Ecto neural progenitor cell (in vitro differentiated cells): ENCODE results near the gene GPC6.

Source experiments
- DNase-seq: peaks from one replicate; pipeline ENCODE4 v3.0.0-alpha.2; 2018; ENCODE audit warnings: low spot score

Gene GPC6

GRCh38 chr13:94353167-94353710, 1126.6 kb downstream of the GPC6 start:
- DNase-seq, result no peak

- no peak for DNase-seq
Measured at GRCh38 chr13:94359875-94360274, 1133.3 kb downstream of the GPC6 start.

DNA sequence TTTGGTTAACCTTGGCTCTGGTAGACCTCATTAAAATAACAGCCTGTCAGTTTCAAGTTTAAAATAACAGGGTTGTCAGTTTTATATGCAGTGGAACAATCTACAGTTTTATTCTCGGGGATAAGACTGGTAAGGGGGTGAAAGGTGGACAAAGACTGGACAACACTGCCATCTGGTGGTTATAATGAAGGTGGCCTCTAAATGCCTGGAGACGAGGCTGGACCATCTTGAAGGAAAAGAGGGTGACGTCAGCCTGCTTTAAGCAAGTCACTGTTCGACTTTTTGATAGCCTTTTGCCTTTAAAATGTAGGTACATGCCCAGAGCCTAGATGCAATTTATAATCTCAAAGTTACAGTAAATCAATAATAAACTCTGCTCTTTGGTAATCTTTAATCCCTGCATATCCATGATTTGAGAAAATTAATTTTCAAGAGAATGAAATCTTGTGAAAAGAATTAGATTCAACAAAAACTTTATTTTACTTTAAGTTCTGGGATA, 1135.9 kb downstream of the GPC6 start:
- DNase-seq, result peak; percentile 68

DNA sequence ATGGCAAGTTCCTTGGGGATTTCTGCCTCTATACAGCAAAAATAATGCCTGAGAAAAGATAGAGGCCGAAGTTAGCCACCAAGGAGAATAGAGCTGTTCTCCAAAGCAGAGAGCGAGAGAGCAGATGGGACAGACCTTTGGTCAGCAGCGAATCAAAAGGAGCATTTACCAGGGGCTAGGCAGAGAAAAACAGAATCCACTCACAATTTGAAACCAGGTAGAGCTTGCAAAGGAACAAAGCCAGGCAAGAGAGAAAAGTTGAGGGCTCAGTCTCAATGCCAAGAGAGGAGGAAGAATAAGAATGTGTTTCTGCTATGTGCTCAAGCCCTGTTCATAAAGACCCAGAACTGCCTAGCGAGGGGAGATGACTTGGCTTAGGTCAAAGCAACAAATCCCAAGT, 1140.1 kb downstream of the GPC6 start:
- no peak for DNase-seq

GRCh38 chr13:94369972-94370436, 1143.4 kb downstream of the GPC6 start:
- DNase-seq, result no peak

DNA sequence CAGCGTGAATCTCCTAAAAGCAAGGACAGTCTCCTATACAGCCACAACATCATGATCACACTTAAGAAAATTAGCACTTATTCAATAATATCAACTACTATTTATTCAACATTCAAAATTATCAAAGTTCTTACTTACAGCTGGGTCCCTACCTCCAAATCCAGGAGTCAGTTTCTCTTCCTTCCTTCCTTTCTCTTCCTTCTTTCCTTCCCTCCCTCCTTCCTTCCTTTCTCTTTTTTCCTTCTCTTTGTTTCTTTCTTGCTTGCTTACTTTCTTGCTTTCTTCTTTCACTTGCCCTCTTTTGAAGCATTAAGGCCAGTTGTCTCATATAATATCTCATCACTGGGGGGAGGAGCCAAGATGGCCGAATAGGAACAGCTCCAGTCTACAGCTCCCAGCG, 1145.2 kb downstream of the GPC6 start:
- no peak for DNase-seq

GRCh38 chr13:94382517-94382916, 1155.9 kb downstream of the GPC6 start:
- no peak for DNase-seq

- DNase-seq, result no peak
Measured at GRCh38 chr13:94382960-94383359, 1156.4 kb downstream of the GPC6 start.

GRCh38 chr13:94384231-94384905, 1157.8 kb downstream of the GPC6 start:
- DNase-seq, result no peak

DNA sequence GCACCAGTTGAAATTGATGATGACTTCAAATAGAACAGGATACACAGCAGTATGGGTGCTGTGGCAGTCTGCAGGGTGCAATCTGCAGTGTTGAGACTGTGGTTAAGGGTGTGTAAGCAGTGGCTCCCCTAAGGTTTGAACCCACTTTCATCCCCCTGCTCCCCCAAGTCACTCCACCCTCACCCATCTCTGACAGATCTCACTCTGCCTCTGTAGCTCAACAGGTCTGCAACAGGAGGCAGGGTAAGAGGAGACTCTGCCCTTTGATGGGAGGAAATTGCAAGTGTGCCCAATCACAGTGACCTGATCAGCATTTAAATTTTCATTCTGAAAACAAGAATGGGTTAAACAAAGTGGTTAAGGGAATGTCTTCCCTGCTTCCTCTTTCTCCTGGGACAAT, 1160.4 kb downstream of the GPC6 start:
- DNase-seq, result no peak

DNA sequence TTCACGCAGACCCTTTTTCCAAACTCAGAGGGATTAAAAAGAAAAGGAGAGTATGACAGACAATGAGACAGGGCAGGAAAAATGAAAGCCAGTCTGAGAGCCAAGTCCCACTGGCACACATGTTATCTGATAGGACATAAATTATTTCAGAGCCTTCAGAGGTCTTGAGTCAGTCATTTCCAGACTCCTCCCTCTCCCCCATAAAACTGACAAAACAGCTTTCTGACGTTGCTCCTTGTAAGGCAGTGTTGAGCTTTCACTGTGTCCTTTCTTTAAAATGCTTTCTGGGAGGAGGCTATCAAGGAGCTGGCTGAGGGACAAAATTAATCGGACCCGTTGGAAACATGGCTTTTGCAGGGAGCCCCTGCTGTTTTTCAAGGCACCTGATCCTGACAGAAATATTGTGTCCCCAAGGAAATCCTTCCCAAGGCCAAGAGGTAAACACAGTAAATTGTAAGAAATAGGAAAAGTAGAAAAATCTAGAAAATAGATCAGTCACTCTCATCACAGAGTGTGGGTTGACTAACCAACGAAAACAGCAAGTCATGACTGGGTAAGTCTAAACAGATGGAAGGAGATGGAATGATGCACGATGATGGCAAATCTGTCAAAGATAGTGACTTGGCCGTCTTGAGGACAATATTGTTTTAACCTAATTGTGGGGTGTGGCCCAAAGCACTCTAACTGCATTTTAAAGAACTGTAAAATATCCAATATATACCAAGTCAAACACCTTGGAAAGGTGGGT, 1163.2 kb downstream of the GPC6 start:
- no peak for DNase-seq

DNA sequence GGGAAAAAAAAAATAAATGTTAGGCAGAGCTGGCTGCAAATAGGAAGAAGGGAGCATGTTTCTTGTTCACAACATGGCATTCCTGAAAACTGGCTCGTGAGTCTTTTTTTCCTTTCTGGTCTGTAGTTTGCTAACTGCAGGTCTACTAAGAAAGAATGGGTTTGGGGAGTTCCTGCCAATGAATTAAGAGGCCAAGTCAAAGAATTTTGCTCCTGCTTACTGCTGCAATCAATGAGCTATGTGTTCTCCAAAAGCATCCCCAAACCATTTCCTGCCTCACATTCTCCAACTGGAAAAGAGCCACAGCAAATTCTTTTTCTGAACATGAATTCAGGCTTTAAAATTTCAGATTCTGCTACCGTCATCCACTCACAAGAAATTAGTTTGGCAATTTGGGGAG, 1164.3 kb downstream of the GPC6 start:
- DNase-seq, result no peak

DNA sequence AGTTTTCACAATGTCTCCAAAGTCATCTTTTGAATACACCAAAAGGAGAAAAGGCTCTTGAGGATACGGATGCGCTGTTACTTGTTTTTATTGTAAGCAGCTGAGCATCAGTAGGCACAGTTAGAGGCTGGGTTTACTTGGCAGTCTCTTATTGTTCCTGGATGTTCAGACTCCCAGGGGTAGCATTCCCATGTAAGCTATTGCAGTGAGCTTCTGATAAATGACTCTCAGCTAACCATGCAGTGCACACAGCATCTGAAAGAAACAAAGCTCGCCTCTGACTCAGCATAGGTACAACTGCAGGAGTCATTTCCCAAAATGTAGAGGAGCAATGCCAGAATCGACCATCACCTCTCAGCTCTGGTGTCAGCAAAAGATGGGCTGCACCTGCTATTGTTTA, 1168.1 kb downstream of the GPC6 start:
- no peak for DNase-seq

DNA sequence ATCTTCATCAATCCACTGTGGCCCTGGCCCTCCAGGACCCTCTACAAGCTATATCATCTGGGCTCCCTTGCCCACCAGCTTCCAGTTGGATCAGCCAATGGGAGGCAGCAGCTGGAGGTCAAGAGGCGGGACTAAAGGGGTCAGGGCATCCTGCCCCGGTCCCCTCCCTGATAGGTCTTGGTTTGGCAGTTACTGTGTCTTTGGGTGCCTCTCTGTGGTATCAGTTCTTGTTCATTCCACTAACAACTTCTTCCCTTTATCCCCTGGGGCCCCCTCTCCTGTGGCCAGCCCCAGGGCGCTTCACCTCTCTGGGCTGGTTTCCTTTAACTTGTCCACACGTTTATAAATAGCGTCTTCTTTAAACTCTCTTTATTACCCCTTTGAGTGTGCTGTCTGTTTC, 1169.3 kb downstream of the GPC6 start:
- DNase-seq, result no peak

- no peak for DNase-seq
Measured at GRCh38 chr13:94399812-94400211, 1173.2 kb downstream of the GPC6 start.

DNA sequence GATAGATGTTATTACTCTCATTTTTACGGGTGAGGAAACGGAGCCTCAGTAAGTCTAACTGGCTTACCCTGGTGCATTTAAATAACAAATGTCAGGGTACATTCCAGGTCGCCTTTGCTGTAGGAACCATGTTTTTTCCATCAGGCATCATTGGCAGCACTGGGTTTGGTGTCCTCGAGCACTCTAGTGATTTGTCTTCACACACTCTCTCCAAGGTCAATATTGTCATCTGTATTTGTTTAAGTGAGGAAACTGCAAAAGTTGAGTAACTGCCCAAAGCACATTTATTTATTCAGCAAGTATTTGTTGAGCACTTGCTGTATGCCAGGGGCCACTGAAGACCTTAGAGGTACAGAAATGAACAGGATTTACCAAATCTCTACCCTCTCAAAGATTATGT, 1174.3 kb downstream of the GPC6 start:
- no peak for DNase-seq

DNA sequence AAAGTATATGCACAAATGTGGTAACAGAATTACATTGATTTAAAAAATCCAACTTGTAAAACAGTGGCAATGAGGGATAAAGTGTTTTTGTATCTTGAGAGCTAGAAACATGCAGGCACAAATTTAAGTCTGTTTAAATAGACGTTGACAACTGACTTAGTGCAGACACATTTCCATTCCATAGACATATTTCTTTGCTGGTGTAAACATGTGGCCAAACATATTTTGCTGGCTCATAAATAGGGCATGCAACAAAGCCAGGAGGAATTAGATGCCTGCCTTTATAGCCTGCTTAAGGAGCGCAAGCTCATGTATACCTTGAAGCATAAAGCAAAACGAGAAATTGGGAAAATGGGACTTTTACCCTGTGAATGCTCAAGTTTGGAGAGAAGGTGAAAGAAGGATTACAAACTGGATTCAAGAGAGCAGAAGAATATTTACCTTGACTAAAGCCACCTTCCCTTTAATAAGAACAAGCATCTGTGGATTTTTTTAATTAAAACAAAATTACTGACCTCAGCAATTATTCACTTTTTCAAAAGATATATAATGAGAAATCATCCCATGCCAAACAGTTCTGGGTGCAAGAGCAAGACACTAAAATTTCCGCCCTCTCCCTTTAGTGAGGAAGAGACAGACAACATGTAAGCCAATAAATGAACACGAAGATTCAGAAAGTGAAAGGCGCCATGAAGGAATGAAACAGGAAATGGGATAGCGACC, 1181.9 kb downstream of the GPC6 start:
- no peak for DNase-seq

DNA sequence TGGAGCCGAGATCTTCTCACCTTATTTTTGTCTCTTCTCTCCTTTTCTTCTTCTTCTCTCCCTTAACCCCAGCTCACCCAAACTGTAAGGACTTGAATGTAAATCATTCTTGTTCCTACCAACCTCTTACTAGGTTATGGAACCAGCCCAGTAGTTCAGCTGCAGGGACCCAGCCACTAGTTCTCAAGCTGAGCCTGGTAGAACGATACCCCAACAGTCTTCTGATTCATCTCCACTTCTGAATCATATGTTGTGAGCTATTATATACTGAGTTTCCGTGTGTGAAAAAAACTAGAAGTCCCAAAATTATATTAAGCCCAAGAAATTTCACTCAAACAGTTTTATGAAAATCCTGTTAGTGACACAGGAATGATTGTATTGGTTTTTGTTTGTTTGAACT, 1185.1 kb downstream of the GPC6 start:
- DNase-seq, result no peak

- DNase-seq, result no peak
Measured at GRCh38 chr13:94412870-94413597, 1186.4 kb downstream of the GPC6 start.

DNA sequence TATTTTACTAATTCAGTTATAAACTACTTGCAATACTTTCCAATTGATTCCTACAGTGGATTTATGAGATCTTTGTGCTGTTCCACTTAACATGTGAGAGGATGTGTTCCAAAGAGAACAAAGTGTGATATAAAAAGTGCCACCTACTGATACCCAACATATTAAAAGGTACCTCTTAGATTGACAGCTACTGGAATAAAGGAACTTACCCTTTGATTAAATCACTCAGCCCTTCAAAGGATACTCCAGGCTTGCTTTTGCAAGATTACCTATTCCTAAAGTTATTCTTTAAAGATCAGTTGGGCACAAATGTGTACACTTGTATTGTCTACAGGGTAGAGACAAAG, 1187.0 kb downstream of the GPC6 start:
- no peak for DNase-seq

- DNase-seq, result no peak
Measured at GRCh38 chr13:94414141-94414540, 1187.5 kb downstream of the GPC6 start.

DNA sequence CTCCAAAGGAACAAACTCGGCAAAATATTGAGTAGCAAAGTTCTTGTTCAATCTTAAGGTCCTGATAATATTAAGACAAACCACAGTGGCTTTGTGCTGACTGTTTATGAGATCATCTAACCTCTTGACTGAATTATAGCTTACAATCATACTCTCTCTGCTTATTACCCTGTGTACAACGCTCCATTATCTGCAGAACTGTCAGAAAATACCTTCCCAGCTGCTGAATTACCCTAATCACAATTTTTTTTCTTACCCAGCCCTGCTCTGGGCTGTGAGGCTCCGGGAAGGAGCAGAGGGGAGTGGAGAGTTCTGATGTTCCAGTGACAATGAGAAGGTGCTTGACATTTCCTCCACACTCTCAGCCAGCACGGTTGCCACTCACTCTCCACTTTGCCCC, 1188.1 kb downstream of the GPC6 start:
- no peak for DNase-seq
